GM10266 (cell line): ENCODE results near the gene NPPA.

Source experiments
- DNase-seq: peaks from one replicate; pipeline ENCODE4 v3.0.0; 2012; ENCODE audit errors: extremely low spot score
- CTCF ChIP-seq: IDR thresholded peaks from 2 replicates; pipeline ENCODE4 v1.5.1; 2012; ENCODE audit warnings: mild to moderate bottlenecking, low read depth; ENCODE audit not compliant: control insufficient read depth, insufficient read depth; ENCODE audit errors: missing control alignments

NPPA gene

GRCh38 chr1:11879311-11880180 lies 32.0 kb upstream of the NPPA start:
- DNase-seq = no peak
- no peak for TF ChIP-seq CTCF

- no peak for TF ChIP-seq CTCF
- no peak for DNase-seq
Measured at GRCh38 chr1:11878891-11879190, 31.3 kb upstream of the NPPA start.

- DNase-seq = no peak
- TF ChIP-seq CTCF = no peak
Measured at GRCh38 chr1:11878081-11878890, 30.7 kb upstream of the NPPA start.

- DNase-seq = no peak
- TF ChIP-seq CTCF = no peak
Measured at GRCh38 chr1:11877074-11877473, 29.5 kb upstream of the NPPA start.

- no peak for TF ChIP-seq CTCF
- no peak for DNase-seq
Measured at GRCh38 chr1:11875094-11875493, 27.5 kb upstream of the NPPA start.

- no peak for DNase-seq
- no peak for TF ChIP-seq CTCF
Measured at GRCh38 chr1:11874624-11875023, 27.0 kb upstream of the NPPA start.

- DNase-seq = no peak
Measured at GRCh38 chr1:11874258-11874562, 26.6 kb upstream of the NPPA start.

More at GRCh38 chr1:11874258-11874562, 26.6 kb upstream of the NPPA start:
- no peak for TF ChIP-seq CTCF
